CD4-positive, alpha-beta T cell treated with Interleukin-2 at 100 ng/mL for 4 hours (primary cell): ENCODE data around the gene PRKACA.

Experiments
- DNase-seq: peaks from one replicate; pipeline ENCODE4 v3.0.0-alpha.2; 2020; ENCODE audit warnings: low spot score

PRKACA gene

DNA sequence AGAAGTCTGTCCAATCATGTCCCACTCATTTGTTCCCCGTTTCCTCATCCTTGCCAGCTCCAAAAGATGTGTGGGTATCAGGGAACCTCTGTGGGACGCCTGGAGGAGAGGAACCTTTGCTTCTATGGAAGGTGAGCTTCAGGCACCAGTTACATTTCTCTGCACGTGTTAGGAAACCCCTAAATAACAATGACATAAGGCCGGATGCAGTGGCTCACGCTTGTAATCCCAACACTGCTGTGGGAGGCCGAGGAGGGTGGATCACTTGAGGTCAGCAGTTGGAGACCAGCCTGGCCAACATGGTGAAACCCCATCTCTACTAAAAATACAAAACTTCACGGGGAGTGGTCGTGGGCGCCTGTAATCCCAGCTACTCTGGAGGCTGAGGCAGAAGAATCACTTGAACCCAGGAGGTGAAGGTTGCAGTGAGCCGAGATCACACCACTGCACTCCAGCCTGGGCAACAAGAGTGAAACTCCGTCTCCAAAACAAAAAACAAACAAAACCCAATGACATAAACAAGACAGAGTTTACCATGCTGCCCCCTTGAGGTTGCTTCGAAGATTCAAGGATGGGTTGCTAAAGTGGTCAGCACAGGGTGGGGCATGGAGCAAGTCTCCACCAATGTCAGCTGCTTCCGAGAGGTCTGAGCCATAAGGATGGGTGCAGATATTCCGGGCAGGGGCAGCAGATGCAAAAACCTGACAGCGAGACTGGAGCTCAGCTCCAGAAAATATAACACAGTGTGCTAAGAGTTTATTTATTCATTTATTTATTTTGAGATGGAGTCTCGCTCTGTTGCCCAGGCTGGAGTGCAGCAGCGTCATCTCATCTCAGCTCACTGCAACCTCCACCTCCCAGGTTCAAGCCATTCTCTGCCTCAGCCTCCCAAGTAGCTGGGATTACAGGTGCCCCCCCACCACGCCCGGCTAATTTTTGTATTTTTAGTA is 74.6 kb downstream of the PRKACA start:
- peak; percentile 70 for DNase-seq
